ENCODE measurements around the gene PLEKHG3.

The PLEKHG3 gene

GRCh38 chr14:64799555-64799954 lies 95.3 kb downstream of the PLEKHG3 start:
- no peak overlapping the region for H3K27ac ChIP-seq
- DNase-seq (ENCODE audit: low read depth, low spot score): no peak

Data from epithelial cell of prostate (primary cell).